AG09319 (cell line): ENCODE measurements around the gene SIM2.

Experiments
- DNase-seq: peaks from one replicate; pipeline ENCODE4 v3.0.0-alpha.2; 2010; ENCODE audit warnings: low read depth; ENCODE audit errors: extremely low read depth
- CTCF ChIP-seq: IDR thresholded peaks from 2 replicates; pipeline ENCODE4 v1.5.1; 2011; ENCODE audit warnings: low read depth, mild to moderate bottlenecking, inconsistent platforms, low read length, moderate library complexity

The SIM2 gene

GRCh38 chr21:36773117-36773516, 74.2 kb downstream of the SIM2 start:
- DNase-seq = peak; percentile 57
- no peak for TF ChIP-seq CTCF

GRCh38 chr21:36773995-36774394, 75.1 kb downstream of the SIM2 start:
- DNase-seq = no peak
- TF ChIP-seq CTCF = no peak

GRCh38 chr21:36776981-36777617, 78.2 kb downstream of the SIM2 start:
- no peak for DNase-seq
- no peak for TF ChIP-seq CTCF

- no peak for DNase-seq
- TF ChIP-seq CTCF = no peak
Measured at GRCh38 chr21:36780861-36781260, 81.9 kb downstream of the SIM2 start.

GRCh38 chr21:36783612-36784374, 84.9 kb downstream of the SIM2 start:
- DNase-seq = no peak
- TF ChIP-seq CTCF = no peak

GRCh38 chr21:36784947-36785346, 86.0 kb downstream of the SIM2 start:
- DNase-seq = no peak
- no peak for TF ChIP-seq CTCF

GRCh38 chr21:36785615-36786014, 86.7 kb downstream of the SIM2 start:
- no peak for TF ChIP-seq CTCF
- no peak for DNase-seq
